WTC11 (cell line): ENCODE measurements around the gene ROPN1.

Source experiments
- CBFB ChIP-seq: sonication (generic); formaldehyde crosslinking; IDR thresholded peaks from 2 replicates; pipeline ENCODE4 v1.8.1; 2022; ENCODE audit warnings: mild to moderate bottlenecking, low read depth, missing genetic modification reagents
- FOXP1 ChIP-seq: sonication (generic); formaldehyde crosslinking; IDR thresholded peaks from 2 replicates; pipeline ENCODE4 v1.8.0; 2022; ENCODE audit warnings: missing genetic modification reagents, mild to moderate bottlenecking, moderate library complexity, borderline replicate concordance

GRCh38 chr3:123934250-123934649, 57.7 kb downstream of the ROPN1 start:
- no peak for TF ChIP-seq CBFB (CRISPR knock-in tag)
- no peak for TF ChIP-seq FOXP1 (CRISPR knock-in tag)
